HEK293 (cell line): ENCODE data around the gene EFCC1.

Experiments
- BCL6B ChIP-seq: fragments of 450-650 bp; formaldehyde crosslinking; IDR thresholded peaks from 2 replicates; pipeline ENCODE4 v1.5.1; 2017; ENCODE audit warnings: missing biosample characterization, missing genetic modification characterization
- CTCF ChIP-seq: fragments of 450-650 bp; formaldehyde crosslinking; IDR thresholded peaks from 2 replicates; pipeline ENCODE4 v1.5.1; 2016; ENCODE audit warnings: missing biosample characterization, missing genetic modification characterization
- MZF1 ChIP-seq: fragments of 450-650 bp; formaldehyde crosslinking; IDR thresholded peaks from 2 replicates; pipeline ENCODE4 v1.5.1; 2017; ENCODE audit warnings: missing biosample characterization, missing genetic modification characterization, borderline replicate concordance
- REST ChIP-seq: fragments of 450-650 bp; formaldehyde crosslinking; IDR thresholded peaks from 2 replicates; pipeline ENCODE4 v1.5.1; 2016; ENCODE audit warnings: missing biosample characterization, missing genetic modification characterization
- ZBTB17 ChIP-seq: fragments of 450-650 bp; formaldehyde crosslinking; IDR thresholded peaks from 2 replicates; pipeline ENCODE4 v1.5.1; 2016; ENCODE audit warnings: missing biosample characterization, missing genetic modification characterization
- ZBTB7A ChIP-seq: fragments of 450-650 bp; formaldehyde crosslinking; IDR thresholded peaks from 2 replicates; pipeline ENCODE4 v1.5.1; 2016; ENCODE audit warnings: low read depth, missing biosample characterization, missing genetic modification characterization
- ZNF24 ChIP-seq: fragments of 450-650 bp; formaldehyde crosslinking; IDR thresholded peaks from 2 replicates; pipeline ENCODE4 v1.5.1; 2016; ENCODE audit warnings: missing biosample characterization, missing genetic modification characterization
- ZNF501 ChIP-seq: fragments of 450-650 bp; formaldehyde crosslinking; IDR thresholded peaks from 2 replicates; pipeline ENCODE4 v1.5.1; 2016; ENCODE audit warnings: missing biosample characterization, missing genetic modification characterization
- ZNF561 ChIP-seq: fragments of 450-650 bp; IDR thresholded peaks from 2 replicates; pipeline ENCODE4 v1.5.1; 2018; ENCODE audit warnings: missing biosample characterization, missing genetic modification characterization, borderline replicate concordance
- ZNF830 ChIP-seq: fragments of 450-650 bp; IDR thresholded peaks from 2 replicates; pipeline ENCODE4 v1.5.0; 2018; ENCODE audit warnings: missing biosample characterization, missing genetic modification characterization, low read depth, mild to moderate bottlenecking, moderate library complexity

- TF ChIP-seq ZNF561 (tag by site-specific recombination) (no peak), REST (tag by site-specific recombination) (no peak), CTCF (tag by site-specific recombination) (no peak), BCL6B (tag by site-specific recombination) (no peak), ZBTB17 (tag by site-specific recombination) (no peak), ZNF501 (tag by site-specific recombination) (no peak), MZF1 (tag by site-specific recombination) (no peak), ZNF830 (tag by site-specific recombination) (no peak), ZNF24 (no peak), ZBTB7A (tag by site-specific recombination) (no peak)
These were observed 8.2 kb downstream of the EFCC1 start for GRCh38 chr3:129009266-129009665.
